Measurements from ENCODE around the gene LRRC31.
A peak's percentile ranks its signal among the peaks of the same experiment; 100 is the strongest.

The LRRC31 gene

DNA sequence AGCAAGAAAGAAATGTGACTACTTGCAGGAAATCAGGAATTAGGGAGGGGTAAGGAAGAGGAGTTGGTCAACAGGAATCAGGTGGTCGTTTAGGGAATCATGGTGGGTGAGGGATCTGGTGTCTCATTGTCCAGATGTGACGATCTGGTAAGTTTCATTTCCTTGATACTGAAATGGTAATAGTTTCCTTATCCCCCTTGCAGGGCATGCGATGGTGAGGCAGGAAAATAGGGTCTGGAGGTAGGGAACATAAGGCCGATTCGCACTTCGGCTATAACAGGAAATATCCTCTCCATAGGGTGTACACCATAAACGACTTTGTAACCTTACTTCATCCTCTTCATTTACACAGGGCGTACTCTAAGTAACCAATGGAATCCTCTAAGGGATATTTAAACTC is 56.5 kb downstream of the LRRC31 start:
- no peak for DNase-seq (ENCODE audit: low spot score)

DNA sequence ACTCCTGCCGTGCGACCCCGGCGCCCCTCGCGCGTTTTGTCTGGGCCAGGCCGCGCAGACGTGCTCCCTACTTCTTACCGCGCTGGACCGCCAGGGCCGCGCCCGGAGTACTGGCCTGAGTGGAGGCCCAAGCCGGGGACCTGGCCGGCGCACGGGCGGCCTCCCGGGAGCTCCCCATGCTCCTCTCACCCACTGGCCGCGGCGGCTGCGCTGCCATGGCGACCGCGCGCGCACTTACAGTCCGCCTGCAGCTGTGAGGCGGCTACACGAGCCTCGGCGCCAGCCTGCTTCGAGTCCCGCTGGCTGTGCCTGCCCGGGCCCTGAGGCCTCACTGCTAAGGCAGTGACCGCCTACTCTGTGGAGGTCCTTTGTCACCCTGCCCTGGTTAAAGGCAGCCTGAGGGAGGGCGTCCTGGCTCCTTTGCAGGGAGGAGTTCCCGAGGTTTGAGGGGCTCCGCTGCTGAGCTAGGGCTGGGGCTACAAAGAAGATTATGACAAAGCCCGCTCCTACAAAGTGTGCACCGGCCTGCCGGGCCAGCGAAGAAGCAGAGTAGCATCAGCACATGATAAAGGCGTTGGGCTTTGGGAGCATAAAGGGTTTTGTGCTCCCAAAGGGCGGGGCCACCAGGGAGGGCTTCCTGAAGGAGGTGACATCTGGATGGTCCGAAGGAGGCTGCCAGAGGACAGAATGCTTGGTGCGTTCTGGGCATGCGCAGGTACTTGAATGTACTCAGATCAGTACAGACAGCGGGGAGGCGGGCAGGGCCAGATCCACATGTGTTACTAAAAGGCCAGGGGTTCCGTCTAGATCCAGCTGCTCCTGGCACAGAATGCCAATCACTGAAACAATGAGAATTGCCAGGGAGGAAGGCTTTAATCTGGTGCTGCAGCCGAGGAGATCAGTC is 57.2 kb downstream of the LRRC31 start, which contains the start of the genes LRRC34 and LRRIQ4:
Gene LRRC34, minus strand, starts transcription at position 573 of the 904 bp plus-strand sequence. Its CDS starts 356 bp downstream, at position 217.
Gene LRRIQ4, plus strand, starts transcription at position 539 of the 904 bp plus-strand sequence. CDS start 9,052 bp downstream, outside the sequence.
- DNase-seq (ENCODE audit: low spot score) = peak; percentile 87

DNA sequence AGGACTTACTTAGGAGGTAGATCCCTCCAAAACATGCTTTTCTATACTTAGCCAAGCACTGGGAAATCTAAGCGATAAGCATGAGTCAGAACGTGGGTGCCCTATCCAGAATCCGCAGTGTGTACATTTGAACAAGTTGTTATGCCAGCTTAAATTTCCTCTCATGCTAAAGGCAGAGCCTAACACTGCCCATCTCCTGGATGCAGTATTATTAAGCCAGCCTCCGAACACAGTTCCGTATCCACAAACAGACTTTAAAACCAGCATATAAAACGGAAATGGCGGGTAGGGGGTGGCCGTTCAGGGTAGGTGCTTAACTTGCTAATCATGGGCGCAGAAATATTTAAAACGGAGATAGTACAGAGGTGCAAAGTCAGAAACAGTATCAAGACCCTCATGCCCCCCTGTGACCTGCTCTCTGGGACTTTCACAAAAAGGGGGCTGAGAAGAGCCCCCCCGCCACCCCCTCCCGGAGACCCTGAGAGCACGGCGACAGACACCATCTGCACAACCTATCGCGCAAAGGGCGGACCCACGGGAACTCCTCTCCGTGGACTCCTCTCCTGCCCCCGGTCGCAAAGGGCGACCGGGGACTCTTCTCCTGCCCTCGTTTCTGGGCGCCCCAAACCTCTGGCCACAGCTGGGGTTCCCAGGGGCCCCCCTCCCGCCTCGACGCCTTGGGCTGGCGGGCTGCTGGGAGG is 58.0 kb downstream of the LRRC31 start:
- DNase-seq (ENCODE audit: low spot score) = peak; percentile 64

DNA sequence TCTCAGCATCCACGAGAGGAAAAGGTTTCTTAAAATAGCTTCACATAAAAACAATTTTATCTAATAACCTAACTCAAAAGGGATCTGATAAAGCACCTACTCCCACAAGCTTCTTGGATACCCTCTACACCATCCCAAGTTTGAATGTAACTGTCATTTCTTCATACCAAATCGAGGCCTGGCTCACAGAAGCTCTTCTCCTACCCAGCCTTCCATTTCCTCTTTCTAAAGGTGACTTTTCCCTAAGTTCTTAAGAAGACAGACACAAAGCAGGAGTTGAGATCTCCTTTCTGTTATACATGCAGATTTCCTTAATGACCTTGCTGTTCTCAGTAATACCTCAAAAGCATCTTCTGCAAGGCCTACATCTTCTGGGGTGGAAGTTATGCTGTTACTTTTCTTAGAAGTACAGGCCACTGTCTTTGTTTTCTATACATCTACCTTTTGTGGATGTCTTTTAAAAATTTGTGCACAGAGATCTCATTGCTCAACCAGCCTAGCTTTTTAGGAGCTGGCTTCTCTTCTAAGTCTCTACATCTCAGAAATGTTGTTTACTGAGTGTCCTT is 60.4 kb downstream of the LRRC31 start:
- DNase-seq (ENCODE audit: low spot score) = no peak

DNA sequence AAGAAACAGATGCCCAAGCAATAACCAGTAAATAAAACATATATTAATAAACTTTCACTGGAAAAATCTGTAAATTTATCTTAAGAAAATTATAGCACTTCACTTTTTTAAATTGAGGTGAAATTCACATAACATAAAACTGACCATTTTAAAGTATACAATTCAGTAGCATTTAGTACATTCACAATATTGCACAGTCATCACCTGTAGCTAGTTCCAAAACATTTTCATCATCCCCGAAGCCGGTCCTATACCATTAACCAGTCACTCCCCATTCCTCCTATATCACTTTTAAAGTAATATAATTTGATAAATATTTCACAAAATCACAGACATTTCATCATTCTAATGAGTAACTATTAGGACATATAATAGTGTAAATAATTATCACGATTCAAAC is 65.1 kb downstream of the LRRC31 start:
- DNase-seq (ENCODE audit: low spot score) = no peak

DNA sequence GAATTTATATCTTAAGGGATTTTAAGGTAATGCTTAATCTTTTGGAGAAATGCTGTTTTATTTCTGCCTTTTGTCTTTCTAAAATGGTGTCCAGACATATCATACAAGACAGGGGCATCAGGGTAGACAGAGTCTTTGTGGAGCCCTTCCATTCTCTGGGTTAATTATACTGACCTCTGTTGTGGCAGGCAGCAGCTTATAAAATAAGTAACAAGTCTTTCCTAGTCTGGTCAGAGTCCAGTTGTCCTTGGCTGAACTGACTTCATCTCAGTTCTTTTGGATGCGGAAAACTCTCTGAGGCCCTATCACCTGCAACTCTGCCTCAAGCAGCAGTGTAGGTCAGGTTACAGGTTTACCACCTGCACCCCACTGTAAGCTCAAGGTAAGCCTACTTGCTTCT is 77.4 kb downstream of the LRRC31 start:
- DNase-seq (ENCODE audit: low spot score) = no peak

DNA sequence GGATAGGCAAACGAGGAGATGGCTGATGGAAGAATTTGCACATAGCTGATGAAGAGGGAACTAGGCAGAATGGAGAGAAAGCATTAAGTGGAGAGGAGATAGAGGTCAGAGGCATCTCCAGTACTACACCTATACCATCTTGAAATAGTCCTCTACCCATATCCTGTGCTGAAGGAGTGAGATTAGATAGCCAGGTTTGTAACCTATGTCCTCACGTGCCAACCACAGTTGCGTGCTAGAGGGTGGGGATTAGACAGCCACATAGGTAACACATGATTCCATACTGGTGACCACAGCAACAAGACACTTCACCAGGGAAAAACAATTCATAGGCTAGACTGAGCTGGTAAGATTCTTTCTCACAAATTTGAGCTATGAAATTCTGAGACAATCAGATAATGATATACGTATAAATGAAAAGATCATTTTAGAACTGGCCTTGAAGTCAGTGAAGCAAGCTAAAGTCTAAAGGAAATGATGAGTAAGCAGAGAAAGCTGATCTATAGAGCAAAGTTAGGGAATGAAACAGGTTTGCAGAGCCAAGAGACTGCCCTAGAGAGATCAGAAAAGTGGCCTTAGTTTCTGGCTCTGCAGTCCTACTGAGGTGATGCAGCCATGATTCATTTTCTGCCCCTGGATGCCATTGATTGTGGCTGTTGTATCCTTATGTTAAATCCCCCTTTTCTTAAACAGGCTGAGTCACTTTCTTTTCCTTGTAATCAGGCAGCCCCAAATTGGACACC is 78.9 kb downstream of the LRRC31 start:
- no peak for DNase-seq (ENCODE audit: low spot score)

DNA sequence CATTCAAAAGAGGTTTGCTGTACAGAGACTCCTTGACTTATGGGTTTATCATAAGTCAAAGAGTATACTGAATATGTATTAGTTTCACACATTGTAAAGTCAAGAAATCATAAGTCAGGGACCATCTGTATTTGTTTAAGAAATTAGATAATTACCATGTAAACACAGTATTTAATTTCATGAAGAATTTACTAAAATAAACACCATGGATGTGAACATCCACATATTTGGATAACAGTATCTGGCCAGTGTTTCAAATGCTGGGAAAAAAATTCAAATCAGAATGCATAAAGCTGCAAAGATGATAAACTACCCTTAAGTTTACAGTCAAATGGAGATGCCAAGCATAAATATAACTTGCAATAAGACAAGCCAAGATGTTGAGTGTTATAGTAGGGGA is 79.5 kb downstream of the LRRC31 start:
- DNase-seq (ENCODE audit: low spot score) = no peak
